ENCODE measurements around the gene FOXL3.

- TF ChIP-seq POLR2A (IDR thresholded peaks at IDR 0.05) (no peak), CTCF (IDR thresholded peaks at IDR 0.05) (no peak)
Measured at GRCh38 chr7:329691-330281, 39.8 kb downstream of the FOXL3 start.
